Stimulated activated CD8-positive, alpha-beta memory T cell treated with anti-CD3 and anti-CD28 coated beads, Interleukin-12 subunit alpha, Interleukin-12 subunit beta, amount 100 ng/mL, for 4 hours (primary cell): Measurements from ENCODE around the gene ZNF808.
"Not testable (repeated sequence)": the region's sequence is repeated elsewhere in the genome, so short reads cannot be mapped to it uniquely, and the experiment has no call there.

Source experiments
- DNase-seq: peaks from one replicate; pipeline ENCODE4 v3.0.0-alpha.2; 2020; ENCODE audit warnings: low read depth

The ZNF808 gene

DNA sequence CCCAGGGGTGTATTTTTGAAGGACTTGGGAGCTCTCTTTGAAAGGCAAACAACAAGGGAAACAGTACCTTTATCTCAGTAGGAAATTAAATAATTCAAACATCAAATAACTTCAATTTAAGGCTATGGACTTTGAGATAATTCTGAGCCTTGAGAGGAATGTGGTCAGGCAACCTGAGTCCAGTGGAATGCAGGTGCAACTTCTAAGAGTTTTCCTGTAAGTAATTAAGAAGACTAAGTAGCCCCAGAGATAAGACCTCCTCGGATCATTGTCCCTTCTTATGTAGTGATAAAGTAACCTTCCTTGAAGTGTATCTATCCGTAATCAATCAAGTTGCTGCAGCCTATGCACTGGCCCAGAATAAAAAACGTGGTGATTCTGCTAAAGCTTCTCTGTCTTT is 71.8 kb downstream of the ZNF808 start:
- DNase-seq, result no peak

DNA sequence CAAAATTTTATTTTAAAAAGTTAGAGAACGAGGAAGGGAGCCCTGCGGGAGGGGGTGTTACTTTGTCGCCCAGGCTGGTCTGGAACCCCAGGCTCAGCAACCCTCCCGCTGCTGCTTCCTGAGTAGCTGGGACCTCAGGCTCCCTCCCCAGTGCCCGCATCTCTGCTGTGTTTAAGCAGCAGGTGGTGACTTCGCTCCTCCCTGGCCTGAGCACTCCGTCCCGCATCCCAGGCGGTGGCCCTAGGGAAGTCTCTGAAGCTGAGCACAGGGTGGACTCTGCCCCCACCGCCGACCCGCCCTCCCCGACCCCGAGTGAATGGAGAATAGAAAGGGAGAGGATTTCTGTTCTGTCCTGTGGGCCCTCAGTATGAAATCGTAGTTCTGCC is 73.2 kb downstream of the ZNF808 start:
- no peak for DNase-seq

DNA sequence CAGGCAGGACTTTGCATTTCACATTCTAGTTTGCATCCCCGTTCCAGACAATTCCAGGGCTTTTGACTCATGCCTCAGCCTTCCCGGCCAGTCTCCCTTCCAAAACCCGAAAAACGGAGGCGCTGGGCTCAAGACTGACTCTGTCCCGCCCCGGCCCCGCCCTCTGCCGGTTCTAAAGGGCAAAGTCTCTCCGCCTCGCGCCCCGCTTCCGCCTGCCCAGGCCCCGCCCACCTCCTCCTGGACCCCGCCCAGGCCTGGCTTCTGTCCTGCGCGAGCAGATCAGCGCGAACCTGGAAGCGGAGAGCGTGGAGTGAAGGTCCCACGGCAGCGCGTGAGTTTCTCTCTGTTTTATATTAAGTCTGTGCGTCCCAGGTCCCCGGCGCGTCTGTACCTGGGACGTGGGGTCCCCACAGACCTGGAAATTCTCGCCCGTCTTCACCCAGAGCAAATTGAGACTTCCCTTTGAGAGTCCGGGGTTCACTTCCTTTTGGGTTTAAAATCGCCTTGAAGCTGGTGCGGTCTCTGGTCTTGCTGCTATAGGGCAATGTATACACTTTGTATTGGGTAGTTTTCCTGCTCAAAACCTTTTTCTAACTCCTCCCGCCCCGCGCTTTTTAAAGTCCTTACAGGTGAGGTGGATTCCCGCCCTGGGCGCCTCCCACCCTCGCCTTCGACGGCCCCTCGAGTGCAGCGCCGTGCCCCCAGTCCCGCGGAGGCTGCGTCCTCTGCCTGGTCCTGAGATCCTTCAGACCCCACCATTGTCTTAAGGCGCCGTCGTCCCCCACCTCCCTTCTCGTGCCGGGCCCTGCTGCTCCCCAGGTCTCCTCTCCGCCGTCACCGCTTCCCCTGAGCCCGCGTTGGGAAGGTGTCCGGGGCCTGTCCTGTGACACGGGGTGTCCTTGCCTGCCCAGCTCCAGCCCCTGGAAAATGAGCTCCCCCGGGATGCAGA is 73.8 kb downstream of the ZNF808 start:
- peak; percentile 89 for DNase-seq

DNA sequence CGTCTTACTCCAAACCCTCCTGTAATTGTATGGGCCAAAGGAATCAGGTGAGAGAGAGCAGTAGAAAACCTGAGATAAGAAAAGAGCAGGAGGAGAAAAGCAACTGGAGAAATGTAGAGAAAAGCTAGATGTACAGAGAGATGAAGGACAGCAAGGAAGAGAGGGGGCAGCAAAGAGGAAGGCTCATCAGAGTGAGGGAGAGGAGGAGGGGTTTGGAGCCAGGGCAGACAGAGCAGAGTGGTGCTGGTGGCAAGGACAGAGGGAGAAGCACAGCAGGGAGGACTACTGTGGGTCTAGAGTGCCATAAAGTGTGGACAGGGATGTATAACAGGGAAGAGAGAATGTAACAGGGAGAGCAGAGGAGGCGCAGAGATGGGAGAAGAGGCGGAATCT is 74.5 kb downstream of the ZNF808 start:
- DNase-seq, result not testable (repeated sequence)

DNA sequence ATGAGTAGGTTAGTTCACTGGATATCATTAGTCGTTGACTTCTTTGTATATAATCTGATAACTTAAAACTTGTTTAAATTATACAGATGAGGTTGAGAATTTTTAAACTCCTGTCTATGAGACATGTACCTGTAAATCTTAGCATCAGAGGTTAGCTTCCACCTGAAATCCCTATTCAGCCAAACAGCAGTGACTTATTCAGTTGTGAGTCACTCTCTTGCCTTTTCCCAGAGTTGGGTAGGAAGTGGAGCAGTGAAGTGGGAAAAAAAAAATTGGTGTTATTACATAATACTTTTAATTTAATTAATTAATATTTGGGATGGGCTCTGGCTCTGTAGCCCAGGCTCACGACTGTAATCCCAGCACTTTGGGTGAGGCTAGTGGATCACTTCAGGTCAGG is 75.5 kb downstream of the ZNF808 start:
- DNase-seq, result no peak

DNA sequence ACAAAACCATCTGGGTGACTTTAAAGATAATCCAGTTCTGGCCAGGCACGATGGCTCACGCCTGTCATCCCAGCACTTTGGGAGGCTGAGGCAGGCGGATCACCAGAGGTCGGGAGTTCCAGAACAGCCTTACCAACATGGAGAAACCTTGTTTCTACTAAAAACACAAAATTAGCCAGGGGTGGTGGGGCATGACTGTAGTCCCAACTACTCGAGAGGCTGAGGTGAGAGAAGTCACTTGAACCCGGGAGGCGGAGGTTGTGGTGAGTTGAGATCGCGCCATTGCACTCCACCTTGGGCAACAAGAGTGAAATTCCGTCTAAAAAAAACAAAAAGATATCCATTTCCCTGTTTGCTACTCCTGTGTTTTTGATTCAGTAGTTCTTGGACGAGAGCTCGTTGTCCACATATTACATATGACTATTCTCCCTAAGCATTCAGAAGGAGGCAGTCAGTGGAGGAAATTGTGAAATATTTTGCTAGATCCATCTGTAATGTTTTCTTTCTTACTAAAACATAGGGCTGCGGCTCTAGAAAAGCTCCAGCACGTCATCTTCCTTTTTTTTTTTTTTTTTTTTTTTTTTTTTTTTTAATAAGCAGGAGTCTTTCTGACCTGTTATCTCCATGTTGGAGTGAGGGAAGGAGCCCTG is 76.2 kb downstream of the ZNF808 start:
- no peak for DNase-seq
